Psoas muscle (tissue), 8 donors: ENCODE data around the gene MAP3K7CL. TPM values are rescaled to one million over a fixed set of nuclear protein-coding genes. Genes with fewer than 3 reads are reported as not detected.
A peak's percentile ranks its signal among the peaks of the same experiment; 100 is the strongest.

Experiments
- ATAC-seq, 4 donors: fragments of 200-7000 bp; cut with Tn5 transposase; one replicate each; pipeline ENCODE4 v1.9.1; 2020; ENCODE audit warnings: moderate library complexity in 3 of 4, mild to moderate bottlenecking in 2 of 4
- DNase-seq, 2 donors: peaks; one replicate each; pipeline ENCODE4 v3.0.0-alpha.2; 2020
- H3K27ac ChIP-seq: fragments of 200-600 bp; one replicate; pipeline ENCODE4 v1.8.0; 2022
- H3K27me3 ChIP-seq, 3 donors: fragments of 200-600 bp in 1 of 3; one replicate each; pipeline versions ENCODE4 v1.6.1 to v1.8.0; 2013 to 2022; ENCODE audit warnings: low read length in 2 of 3, mild to moderate bottlenecking in 2 of 3, moderate library complexity in 1 of 3; ENCODE audit not compliant: insufficient read depth in 3 of 3
- H3K36me3 ChIP-seq, 2 donors: fragments of 200-600 bp in 1 of 2; one replicate each; pipeline versions ENCODE4 v1.6.1 to v1.8.0; 2013 to 2022; ENCODE audit warnings: low read depth in 1 of 2, mild to moderate bottlenecking in 1 of 2, moderate library complexity in 1 of 2; ENCODE audit not compliant: insufficient read depth in 1 of 2
- H3K4me1 ChIP-seq: fragments of 200-600 bp; one replicate; pipeline ENCODE4 v1.8.0; 2022
- H3K4me3 ChIP-seq: fragments of 200-600 bp; one replicate; pipeline ENCODE4 v1.8.0; 2022; ENCODE audit warnings: mild to moderate bottlenecking
- H3K9me3 ChIP-seq: fragments of 200-600 bp; one replicate; pipeline ENCODE4 v1.8.0; 2022
- CTCF ChIP-seq: fragments of 200-600 bp; IDR thresholded peaks from one replicate; pipeline ENCODE4 v1.8.0; 2022; ENCODE audit warnings: antibody characterized with exemption
- WGBS, 3 donors: extraction: QIAGEN DNeasy Blood & Tissue Kit; methylation state at CpG; one replicate each; pipeline versions ENCODE4 v1.1.6 to v1.1.7; 2013; 5-methylcytosine and 5-hydroxymethylcytosine counted together
- intact Hi-C, 2 donors: fragments of 100-400 bp; cut with DNase I; formaldehyde crosslinking; loops; one replicate each; pipeline versions ENCODE4 v1.11.0 to v1.14.2; 2022
- polyA plus RNA-seq, 3 donors: library from polyadenylated mRNA; stranded (reverse); fragments of 200-250 nt; gene quantifications; one replicate each; pipeline ENCODE4 v1.2.3, GENCODE V29; 2013
- total RNA-seq, 4 donors: library from RNA; stranded (reverse); fragmentation: NEBNext Ultra II Directional in 2 of 4; extraction: Animal tissue kit (Norgen Biotek cat#: 25700) in 2 of 4; gene quantifications; one replicate each; pipeline versions ENCODE4 v1.2.1 to v1.2.4, GENCODE V29; 2021 to 2023
- donor health status: healthy with polysubstance abuse.
- donor health status: DM: no; HTN: no; CAD: no; lungs with moderate emphysema.
- donor health status: Bipolar disorder and iron deficiency.
- donor health status: healthy.
- donor health status: DM: yes; HTN: yes; CAD: no.
- donor health status: DM: no; HTN: no; CAD: no.
- donor health status: DM: no; HTN: no; CAD: no.
- donor health status: DM: yes; HTN: yes; CAD: no.

The MAP3K7CL gene
- total and polyA plus RNA-seq, 7 donors, result 3.3 to 107 (median 15.5) TPM

DNA sequence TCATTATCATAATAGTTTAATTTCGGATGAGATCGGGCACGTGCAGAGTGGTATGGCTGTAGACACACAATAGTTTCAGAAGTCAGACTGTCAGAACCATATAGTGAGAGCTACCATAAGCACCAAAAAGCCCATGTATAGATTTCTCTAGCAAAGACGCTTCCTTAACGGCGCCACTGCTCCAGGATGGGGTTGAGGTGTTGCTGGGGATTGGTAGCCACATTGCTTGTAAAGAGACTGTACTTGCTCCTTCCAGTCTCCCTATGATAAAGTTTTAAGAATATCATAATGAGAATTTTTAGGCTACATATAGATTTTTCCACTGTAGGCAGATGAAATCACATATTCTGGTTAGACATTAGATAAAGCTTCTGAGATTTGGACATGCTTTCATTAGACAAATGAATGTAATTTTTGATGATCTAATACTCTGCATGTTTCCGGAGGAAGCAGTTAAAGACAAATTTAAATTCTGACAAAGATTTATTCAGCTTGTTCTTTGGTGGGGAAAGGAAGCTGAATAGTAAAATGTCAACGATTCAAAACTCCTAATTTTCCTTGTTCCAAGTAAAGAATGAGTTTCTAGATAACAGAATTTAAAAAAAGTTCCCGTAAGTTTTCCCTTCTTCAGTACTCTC is 77.7 kb downstream of the MAP3K7CL start:
- DNase-seq, result no peak
- Histone ChIP-seq H3K27me3 (no peaks in the 10 kb centered on the region), H3K9me3 (no peaks in the 10 kb centered on the region), H3K4me3 (no peak overlapping the region), H3K27ac (peak overlapping the region; percentile 53), H3K4me1 (peaks cover 3% of the 10 kb centered on the region), H3K36me3 (no peaks in the 10 kb centered on the region)
- 61 to 68% (median 64%) methylated on average over 9 of the region's 9 CpGs for WGBS, 3 donors
- no peak for ATAC-seq
- no peak for TF ChIP-seq CTCF
- intact Hi-C loops, result no loop called here

GRCh38 chr21:29208682-29209059 is 78.2 kb downstream of the MAP3K7CL start:
- H3K27me3 ChIP-seq, result no peaks in the 10 kb centered on the region
- H3K27ac ChIP-seq, result peak overlapping the region; percentile 53
- H3K36me3 ChIP-seq, result no peaks in the 10 kb centered on the region
- DNase-seq, result no peak
- no peak for ATAC-seq
- H3K4me3 ChIP-seq, result no peak overlapping the region
- H3K4me1 ChIP-seq, result peaks cover 3% of the 10 kb centered on the region
- intact Hi-C loops, result no loop called here
- 7 to 26% (median 18%) methylated on average over 1 of the region's 1 CpG for WGBS, 3 donors
- no peaks in the 10 kb centered on the region for H3K9me3 ChIP-seq
- TF ChIP-seq CTCF, result no peak

DNA sequence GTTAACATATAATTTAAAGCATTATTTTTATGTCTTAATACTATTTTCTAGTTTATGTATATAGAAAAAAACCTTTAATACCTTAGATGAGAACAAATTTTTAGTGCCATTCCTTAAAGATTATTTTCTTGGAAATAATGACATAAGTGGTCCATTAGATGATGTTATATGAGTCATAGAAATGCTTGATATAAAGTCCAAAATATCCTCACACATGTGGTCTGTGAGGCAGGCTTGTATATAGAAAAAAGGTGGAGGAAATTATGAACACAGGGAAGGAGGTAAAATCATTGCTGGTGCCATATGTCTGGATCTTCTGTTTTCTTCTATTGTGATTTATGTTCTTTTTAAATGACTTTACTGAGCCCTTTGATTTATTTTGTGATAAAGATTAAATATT is 79.3 kb downstream of the MAP3K7CL start:
- H3K4me3 ChIP-seq, result no peak overlapping the region
- no peak overlapping the region for H3K27ac ChIP-seq
- DNase-seq, result no peak
- H3K36me3 ChIP-seq, result no peaks in the 10 kb centered on the region
- no peaks in the 10 kb centered on the region for H3K27me3 ChIP-seq
- no peak for ATAC-seq
- TF ChIP-seq CTCF, result no peak
- H3K4me1 ChIP-seq, result peaks cover 3% of the 10 kb centered on the region
- intact Hi-C loops, result no loop called here
- H3K9me3 ChIP-seq, result no peaks in the 10 kb centered on the region

DNA sequence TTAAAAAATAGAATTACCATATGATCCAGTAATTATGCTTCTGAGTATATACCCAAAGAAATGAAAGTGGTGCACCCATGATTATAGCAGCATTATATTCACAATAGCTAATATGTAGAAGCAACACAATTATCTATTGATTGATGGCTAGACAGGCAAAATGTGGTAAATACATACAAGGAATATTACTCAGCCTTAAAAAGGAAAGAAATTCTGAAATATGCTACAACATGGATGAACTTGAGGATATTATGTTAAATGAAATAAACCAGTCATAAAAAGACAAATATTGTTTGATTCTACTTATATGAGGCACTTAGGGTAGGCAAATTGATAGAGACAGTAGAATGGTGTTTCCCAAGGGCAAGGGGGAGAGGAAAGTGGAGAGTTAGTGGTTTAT is 80.8 kb downstream of the MAP3K7CL start:
- Histone ChIP-seq H3K9me3 (no peaks in the 10 kb centered on the region), H3K4me3 (no peak overlapping the region), H3K4me1 (peaks cover 3% of the 10 kb centered on the region), H3K27ac (no peak overlapping the region), H3K36me3 (no peaks in the 10 kb centered on the region), H3K27me3 (no peaks in the 10 kb centered on the region)
- no peak for TF ChIP-seq CTCF
- DNase-seq (no peak), ATAC-seq (no peak)
- intact Hi-C loops, result no loop called here

GRCh38 chr21:29212446-29212845 is 82.0 kb downstream of the MAP3K7CL start:
- DNase-seq (no peak), ATAC-seq (no peak)
- Histone ChIP-seq H3K27me3 (no peaks in the 10 kb centered on the region), H3K27ac (no peak overlapping the region), H3K4me1 (peaks cover 3% of the 10 kb centered on the region), H3K4me3 (no peak overlapping the region), H3K36me3 (no peaks in the 10 kb centered on the region), H3K9me3 (no peaks in the 10 kb centered on the region)
- WGBS, 3 donors, result 86 to 92% (median 88%) methylated on average over 7 of the region's 7 CpGs
- TF ChIP-seq CTCF, result no peak
- intact Hi-C loops, result no loop called here
